Measurements from ENCODE around the gene SEZ6.

Gene SEZ6

GRCh38 chr17:28926366-28926765 is 79.5 kb downstream of the SEZ6 start:
- TF ChIP-seq CTCF (IDR thresholded peaks at IDR 0.05; ENCODE audit: borderline replicate concordance, control extremely low read depth, extremely low read depth, insufficient read depth, missing control alignments) = no peak
- in situ Hi-C loops (cut with MboI; ENCODE audit: low sequenced_read_pairs, unreplicated experiment) = no loop called here
- no peak for DNase-seq (ENCODE audit: low spot score)

GRCh38 chr17:28925912-28926365 is 79.9 kb downstream of the SEZ6 start:
- in situ Hi-C loops (cut with MboI; ENCODE audit: low sequenced_read_pairs, unreplicated experiment) = no loop called here
- TF ChIP-seq CTCF (IDR thresholded peaks at IDR 0.05; ENCODE audit: borderline replicate concordance, control extremely low read depth, extremely low read depth, insufficient read depth, missing control alignments) = no peak
- DNase-seq (ENCODE audit: low spot score) = peak; percentile 49

- in situ Hi-C loops (cut with MboI; ENCODE audit: low sequenced_read_pairs, unreplicated experiment) = no loop called here
- no peak for DNase-seq (ENCODE audit: low spot score)
- no peak for TF ChIP-seq CTCF (IDR thresholded peaks at IDR 0.05; ENCODE audit: borderline replicate concordance, control extremely low read depth, extremely low read depth, insufficient read depth, missing control alignments)
These were observed 85.6 kb downstream of the SEZ6 start for GRCh38 chr17:28920201-28920600.

- no peak for TF ChIP-seq CTCF (IDR thresholded peaks at IDR 0.05; ENCODE audit: borderline replicate concordance, control extremely low read depth, extremely low read depth, insufficient read depth, missing control alignments)
- no peak for DNase-seq (ENCODE audit: low spot score)
- in situ Hi-C loops (cut with MboI; ENCODE audit: low sequenced_read_pairs, unreplicated experiment) = no loop called here
These were observed 87.5 kb downstream of the SEZ6 start for GRCh38 chr17:28918295-28918694.

GRCh38 chr17:28917465-28917864 is 88.4 kb downstream of the SEZ6 start:
- no peak for DNase-seq (ENCODE audit: low spot score)
- no peak for TF ChIP-seq CTCF (IDR thresholded peaks at IDR 0.05; ENCODE audit: borderline replicate concordance, control extremely low read depth, extremely low read depth, insufficient read depth, missing control alignments)
- in situ Hi-C loops (cut with MboI; ENCODE audit: low sequenced_read_pairs, unreplicated experiment) = no loop called here

- in situ Hi-C loops (cut with MboI; ENCODE audit: low sequenced_read_pairs, unreplicated experiment) = no loop called here
- DNase-seq (ENCODE audit: low spot score) = no peak
- no peak for TF ChIP-seq CTCF (IDR thresholded peaks at IDR 0.05; ENCODE audit: borderline replicate concordance, control extremely low read depth, extremely low read depth, insufficient read depth, missing control alignments)
These were observed 88.8 kb downstream of the SEZ6 start for GRCh38 chr17:28917029-28917428.

Measured in GM13976 (cell line).